ENCODE measurements around the gene CFAP61.
A peak's percentile ranks its signal among the peaks of the same experiment; 100 is the strongest.
"Not testable (repeated sequence)": the region's sequence is repeated elsewhere in the genome, so short reads cannot be mapped to it uniquely, and the experiment has no call there.

CFAP61 gene

GRCh38 chr20:20212675-20213096 lies 160.4 kb downstream of the CFAP61 start:
- peak; percentile 60 for DNase-seq

GRCh38 chr20:20213526-20214121 lies 161.3 kb downstream of the CFAP61 start:
- peak; percentile 16 for DNase-seq

- peak; percentile 87 for DNase-seq
These were observed 162.5 kb downstream of the CFAP61 start for GRCh38 chr20:20214757-20215275.

- DNase-seq = peak; percentile 91
These were observed 163.8 kb downstream of the CFAP61 start for GRCh38 chr20:20215976-20216727.

GRCh38 chr20:20216941-20217340 lies 164.6 kb downstream of the CFAP61 start:
- peak; percentile 38 for DNase-seq

GRCh38 chr20:20217621-20218020 lies 165.3 kb downstream of the CFAP61 start:
- DNase-seq = peak; percentile 58

- DNase-seq = not testable (repeated sequence)
These were observed 165.8 kb downstream of the CFAP61 start for GRCh38 chr20:20218106-20218505.

- no peak for DNase-seq
These were observed 166.7 kb downstream of the CFAP61 start for GRCh38 chr20:20219016-20219415.

GRCh38 chr20:20220134-20220533 lies 167.8 kb downstream of the CFAP61 start:
- DNase-seq = no peak

- no peak for DNase-seq
These were observed 171.6 kb downstream of the CFAP61 start for GRCh38 chr20:20223981-20224380.

- DNase-seq = peak; percentile 63
These were observed 172.5 kb downstream of the CFAP61 start for GRCh38 chr20:20224806-20225205.

GRCh38 chr20:20225325-20226043 lies 173.2 kb downstream of the CFAP61 start:
- DNase-seq = peak; percentile 92

- DNase-seq = no peak
These were observed 174.2 kb downstream of the CFAP61 start for GRCh38 chr20:20226554-20226953.

- DNase-seq = no peak
These were observed 174.8 kb downstream of the CFAP61 start for GRCh38 chr20:20227013-20227571.

GRCh38 chr20:20228351-20228750 lies 176.0 kb downstream of the CFAP61 start:
- no peak for DNase-seq

- no peak for DNase-seq
These were observed 177.3 kb downstream of the CFAP61 start for GRCh38 chr20:20229595-20229994.

- DNase-seq = no peak
These were observed 178.4 kb downstream of the CFAP61 start for GRCh38 chr20:20230741-20231140.

- DNase-seq = no peak
These were observed 179.4 kb downstream of the CFAP61 start for GRCh38 chr20:20231528-20232298.

- DNase-seq = no peak
These were observed 180.7 kb downstream of the CFAP61 start for GRCh38 chr20:20233041-20233514.

- peak; percentile 56 for DNase-seq
These were observed 183.3 kb downstream of the CFAP61 start for GRCh38 chr20:20235681-20236080.

- peak; percentile 77 for DNase-seq
These were observed 185.0 kb downstream of the CFAP61 start for GRCh38 chr20:20237093-20237959.
